Hematopoietic multipotent progenitor cell treated with erythropoietin and hydrocortisone succinate and interleukin-3 and kit ligand, for 17 days (in vitro differentiated cells): Measurements from ENCODE around the gene ATG13.
"Not testable (repeated sequence)": the region's sequence is repeated elsewhere in the genome, so short reads cannot be mapped to it uniquely, and the experiment has no call there.

Source experiments
- DNase-seq: peaks from one replicate; pipeline ENCODE4 v3.0.0-alpha.2; 2015; ENCODE audit warnings: low spot score

The ATG13 gene

GRCh38 chr11:46617134-46617971 is at the start of gene ATG13, which contains the start of gene HARBI1:
Gene ATG13 (plus strand): TSS chr11:46617553. CDS start chr11:46644292, 26,739 bp downstream.
Gene HARBI1 (minus strand): TSS chr11:46617227. CDS start chr11:46616237, 990 bp downstream.
- peak; percentile 94 for DNase-seq

- DNase-seq, result no peak
Measured at GRCh38 chr11:46570790-46571398, 46.5 kb upstream of the ATG13 start.

GRCh38 chr11:46574656-46575055 is 42.7 kb upstream of the ATG13 start:
- no peak for DNase-seq

GRCh38 chr11:46577058-46577457 is 40.3 kb upstream of the ATG13 start:
- DNase-seq, result no peak

- DNase-seq, result no peak
Measured at GRCh38 chr11:46582588-46582987, 34.8 kb upstream of the ATG13 start.

- not testable (repeated sequence) for DNase-seq
Measured at GRCh38 chr11:46583513-46583912, 33.8 kb upstream of the ATG13 start.

- DNase-seq, result no peak
Measured at GRCh38 chr11:46588131-46588530, 29.2 kb upstream of the ATG13 start.

- DNase-seq, result no peak
Measured at GRCh38 chr11:46588915-46589314, 28.4 kb upstream of the ATG13 start.

- DNase-seq, result no peak
Measured at GRCh38 chr11:46590740-46591605, 26.4 kb upstream of the ATG13 start.

- peak; percentile 95 for DNase-seq
Measured at GRCh38 chr11:46593550-46594373, 23.6 kb upstream of the ATG13 start, which contains the start of gene AMBRA1. Gene AMBRA1 (minus strand): TSS chr11:46594023. CDS start chr11:46548380, 45,643 bp downstream.

- DNase-seq, result no peak
Measured at GRCh38 chr11:46594374-46594700, 23.0 kb upstream of the ATG13 start.

GRCh38 chr11:46594785-46595184 is 22.6 kb upstream of the ATG13 start:
- no peak for DNase-seq

GRCh38 chr11:46597155-46597554 is 20.2 kb upstream of the ATG13 start:
- DNase-seq, result no peak

GRCh38 chr11:46597609-46598219 is 19.6 kb upstream of the ATG13 start:
- DNase-seq, result peak; percentile 74

GRCh38 chr11:46599340-46600193 is 17.8 kb upstream of the ATG13 start:
- DNase-seq, result no peak

GRCh38 chr11:46600194-46600960 is 17.0 kb upstream of the ATG13 start:
- DNase-seq, result peak; percentile 58

GRCh38 chr11:46601129-46601528 is 16.2 kb upstream of the ATG13 start:
- DNase-seq, result no peak

GRCh38 chr11:46603704-46604308 is 13.5 kb upstream of the ATG13 start:
- no peak for DNase-seq

- DNase-seq, result peak; percentile 68
Measured at GRCh38 chr11:46604796-46605195, 12.6 kb upstream of the ATG13 start.
